K562 (cell line): ENCODE results near the gene LIAS. TPM values are rescaled to one million over a fixed set of nuclear protein-coding genes. Genes with fewer than 3 reads are reported as not detected.

Experiments used
- PML ChIP-seq: IDR thresholded peaks from 2 replicates; pipeline ENCODE4 v1.6.1; 2012; ENCODE audit warnings: low read length, inconsistent platforms
- RBBP5 ChIP-seq: fragments of 200-600 bp; sonication (generic); IDR thresholded peaks from 2 replicates; pipeline ENCODE4 v1.6.1; 2012; ENCODE audit warnings: borderline replicate concordance, mild to moderate bottlenecking, low read length, control low read depth, inconsistent platforms; ENCODE audit not compliant: insufficient read depth, poor library complexity, severe bottlenecking
- RFX5 ChIP-seq: IDR thresholded peaks from 2 replicates; pipeline ENCODE4 v1.6.1; 2011; ENCODE audit warnings: low read depth, mild to moderate bottlenecking, improper control_type of control experiment, low read length
- SMARCA5 ChIP-seq: fragments of 450-650 bp; IDR thresholded peaks from 2 replicates; pipeline ENCODE4 v1.6.1; 2016
- TBL1XR1 ChIP-seq, 2 experiments: IDR thresholded peaks; 2 replicates each; pipeline ENCODE4 v1.6.1; 2012; ENCODE audit warnings: improper control_type of control experiment in 2 of 2, low read length in 2 of 2, mild to moderate bottlenecking in 1 of 2
- ZFP36 ChIP-seq: fragments of 150-350 bp; IDR thresholded peaks from 2 replicates; pipeline ENCODE4 v1.6.1; 2018; ENCODE audit warnings: low read length, low read depth; ENCODE audit not compliant: partially characterized antibody
- ZNF507 ChIP-seq: conservative IDR thresholded peaks from 2 replicates; pipeline ENCODE4 v1.6.1; 2017; ENCODE audit warnings: missing genetic modification characterization, missing compliant biosample characterization
- ZNF699 ChIP-seq: fragments of 250-450 bp; sonication (Bioruptor Pico); IDR thresholded peaks from 2 replicates; pipeline ENCODE4 v1.8.0; 2021; ENCODE audit warnings: mild to moderate bottlenecking, moderate library complexity; ENCODE audit not compliant: insufficient replicate concordance
- polyA plus RNA-seq, 8 experiments: library from polyadenylated mRNA; depleted of rRNA in 4 of 8; stranded (reverse) in 5 of 8; unstranded in 3 of 8; fragments of >200 nt; fragmentation: Nextera tagmentation in 2 of 8; fragmentation: Illumina TruSeq in 1 of 8; extraction: Ambion mirVana in 2 of 8; extraction: Trizol in 1 of 8; gene quantifications; 2 replicates each; pipeline versions ENCODE4 v1.2.1 to v1.2.3, GENCODE V29; 2011 to 2014; ENCODE audit warnings: inconsistent platforms in 1 of 8, missing spikeins in 1 of 8
- total RNA-seq, 7 experiments: library from RNA; depleted of rRNA in 6 of 7; stranded (reverse); fragments of >200 nt in 6 of 7; fragmentation: Illumina TruSeq in 2 of 7; extraction: Trizol in 2 of 7; gene quantifications; 2 replicates each; pipeline versions ENCODE4 v1.2.1 to v1.2.3, GENCODE V29; 2011 to 2021; ENCODE audit warnings: low replicate concordance in 1 of 7
- TF ChIP-seq, protein P1 (sequence below), 2 experiments: fragments of 450-650 bp in 1 of 2; sonication (generic) in 1 of 2; formaldehyde crosslinking in 1 of 2; IDR thresholded peaks in 1 of 2; conservative IDR thresholded peaks in 1 of 2; 2 replicates each; pipeline versions ENCODE4 v1.6.1 to v1.8.1; 2016 to 2023; ENCODE audit warnings: mild to moderate bottlenecking in 2 of 2, moderate library complexity in 2 of 2, inconsistent platforms in 1 of 2, missing genetic modification reagents in 1 of 2
- TF ChIP-seq, protein P2 (sequence below), 2 experiments: IDR thresholded peaks in 1 of 2; conservative IDR thresholded peaks in 1 of 2; 2 replicates each; pipeline ENCODE4 v1.6.1; 2016; ENCODE audit warnings: low read depth in 2 of 2, mild to moderate bottlenecking in 1 of 2, missing compliant biosample characterization in 1 of 2, missing genetic modification characterization in 1 of 2, moderate library complexity in 1 of 2

LIAS gene
- total and polyA plus RNA-seq, 9 of the 15 experiments (the other 6 are each of a cell fraction or from before 2014, with no cell fraction given), result 21.9 to 57.1 (median 42.1) TPM

DNA sequence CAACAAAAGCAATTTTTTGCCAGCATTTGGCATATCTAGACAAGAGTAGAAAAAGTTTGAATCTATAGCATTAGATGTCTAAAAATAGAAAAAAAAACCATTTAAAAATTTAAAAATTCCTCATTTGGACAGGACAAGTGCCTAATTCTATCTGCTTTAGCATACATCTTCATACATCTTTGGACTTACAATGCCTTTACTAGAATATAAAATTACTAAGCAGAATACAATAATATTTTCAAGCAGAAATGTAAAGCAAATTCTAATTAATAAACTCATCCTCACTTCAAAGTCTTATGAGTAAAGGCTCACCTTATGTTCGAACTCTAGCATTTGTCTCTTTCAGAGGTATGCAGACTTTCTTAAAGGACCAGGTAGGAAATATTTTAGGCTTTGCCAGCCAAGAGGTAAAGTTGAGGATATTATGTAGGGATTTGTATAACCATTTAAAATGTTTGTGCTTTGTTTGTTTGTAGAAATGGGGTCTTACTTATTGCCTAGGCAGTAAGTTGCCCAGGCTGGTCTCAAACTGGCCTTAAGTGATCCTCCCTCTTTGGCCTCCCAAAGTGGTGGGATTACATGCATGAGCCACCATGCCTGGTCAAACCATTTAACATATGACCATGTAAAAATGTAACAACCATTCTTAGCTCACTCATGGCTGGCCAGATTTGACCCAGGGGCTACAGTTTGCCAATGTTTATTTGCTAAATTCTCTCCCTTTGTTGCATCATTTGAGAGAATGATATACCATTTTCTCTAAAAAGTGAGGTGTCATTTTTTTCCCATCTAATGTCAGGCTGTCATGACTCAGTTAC, 39.3 kb downstream of the LIAS start (continued):
- TF ChIP-seq, protein P1, sequence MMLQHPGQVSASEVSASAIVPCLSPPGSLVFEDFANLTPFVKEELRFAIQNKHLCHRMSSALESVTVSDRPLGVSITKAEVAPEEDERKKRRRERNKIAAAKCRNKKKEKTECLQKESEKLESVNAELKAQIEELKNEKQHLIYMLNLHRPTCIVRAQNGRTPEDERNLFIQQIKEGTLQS (IDR thresholded peaks at IDR 0.05), result peak; percentile 72
- TF ChIP-seq, protein P1 (CRISPR knock-in tag; conservative IDR thresholded peaks at IDR 0.05), result no peak
- TF ChIP-seq ZNF507 (tag) (no peak), SMARCA5 (no peak), RBBP5 (no peak), ZFP36 (no peak), PML (no peak), ZNF699 (CRISPR knock-in tag) (no peak), TBL1XR1 (IDR thresholded peaks at IDR 0.05; ENCODE audit: low read length in 2 of 2) (no peak), RFX5 (no peak)
- TF ChIP-seq, protein P2, sequence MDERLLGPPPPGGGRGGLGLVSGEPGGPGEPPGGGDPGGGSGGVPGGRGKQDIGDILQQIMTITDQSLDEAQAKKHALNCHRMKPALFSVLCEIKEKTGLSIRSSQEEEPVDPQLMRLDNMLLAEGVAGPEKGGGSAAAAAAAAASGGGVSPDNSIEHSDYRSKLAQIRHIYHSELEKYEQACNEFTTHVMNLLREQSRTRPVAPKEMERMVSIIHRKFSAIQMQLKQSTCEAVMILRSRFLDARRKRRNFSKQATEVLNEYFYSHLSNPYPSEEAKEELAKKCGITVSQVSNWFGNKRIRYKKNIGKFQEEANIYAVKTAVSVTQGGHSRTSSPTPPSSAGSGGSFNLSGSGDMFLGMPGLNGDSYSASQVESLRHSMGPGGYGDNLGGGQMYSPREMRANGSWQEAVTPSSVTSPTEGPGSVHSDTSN (CRISPR knock-in tag; IDR thresholded peaks at IDR 0.05; ENCODE audit: low read depth), result no peak
- TF ChIP-seq, protein P2 (tag; conservative IDR thresholded peaks at IDR 0.05; ENCODE audit: low read depth), result peak; percentile 34; the same call in 1 of the 2 replicates
